GM23338 (cell line): ENCODE measurements around the gene NIT1. TPM values are rescaled to one million over a fixed set of nuclear protein-coding genes. Genes with fewer than 3 reads are reported as not detected.

Source experiments
- ATAC-seq: fragments of 200-7000 bp; cut with Tn5 transposase; 3 replicates; pipeline ENCODE4 v1.9.1; 2020
- DNase-seq: peaks from one replicate; pipeline ENCODE4 v3.0.0-alpha.2; 2015; ENCODE audit warnings: low spot score
- H2AFZ ChIP-seq: fragments of 200-600 bp; sonication (generic); 2 replicates; pipeline ENCODE4 v1.8.0; 2016; ENCODE audit warnings: antibody characterized with exemption, mild to moderate bottlenecking, moderate library complexity
- H3F3A ChIP-seq: fragments of 200-600 bp; sonication (generic); replicated peaks from 2 replicates; pipeline ENCODE4 v1.8.0; 2017; ENCODE audit warnings: antibody characterized with exemption, mixed run types, low read depth
- H3K27ac ChIP-seq: fragments of 200-600 bp; sonication (generic); 2 replicates; pipeline ENCODE4 v1.6.1; 2016; ENCODE audit warnings: low read depth
- H3K27me3 ChIP-seq: fragments of 200-600 bp; sonication (generic); 2 replicates; pipeline ENCODE4 v1.8.0; 2016; ENCODE audit warnings: mild to moderate bottlenecking, mixed run types, moderate library complexity; ENCODE audit not compliant: insufficient read depth
- H3K36me3 ChIP-seq: fragments of 200-600 bp; sonication (generic); 2 replicates; pipeline ENCODE4 v1.8.0; 2016; ENCODE audit warnings: mild to moderate bottlenecking; ENCODE audit not compliant: insufficient read depth
- H3K4me1 ChIP-seq: fragments of 200-600 bp; sonication (generic); 2 replicates; pipeline ENCODE4 v1.8.0; 2016; ENCODE audit warnings: mild to moderate bottlenecking, moderate library complexity; ENCODE audit not compliant: insufficient read depth
- H3K4me2 ChIP-seq: fragments of 200-600 bp; sonication (generic); 2 replicates; pipeline ENCODE4 v1.7.1; 2017; ENCODE audit warnings: mixed run types
- H3K4me3 ChIP-seq: fragments of 200-600 bp; sonication (generic); 2 replicates; pipeline ENCODE4 v1.6.1; 2016; ENCODE audit warnings: mixed run types
- H3K79me2 ChIP-seq: fragments of 200-600 bp; sonication (generic); replicated peaks from 2 replicates; pipeline ENCODE4 v1.8.0; 2017; ENCODE audit warnings: mild to moderate bottlenecking; ENCODE audit not compliant: insufficient read depth
- H3K9me2 ChIP-seq: fragments of 200-600 bp; sonication (generic); 2 replicates; pipeline ENCODE4 v1.8.0; 2017; ENCODE audit not compliant: insufficient read depth
- H4K20me1 ChIP-seq: fragments of 200-600 bp; sonication (generic); replicated peaks from 2 replicates; pipeline ENCODE4 v1.8.0; 2017; ENCODE audit warnings: mild to moderate bottlenecking; ENCODE audit not compliant: insufficient read depth
- H3K27ac Mint-ChIP-seq: 2 replicates; pipeline ENCODE4 v1.8.0; 2020; ENCODE audit warnings: inconsistent platforms, mild to moderate bottlenecking, moderate library complexity, mixed read lengths
- H3K27me3 Mint-ChIP-seq: 3 replicates; pipeline ENCODE4 v1.8.0; 2022; ENCODE audit warnings: low read depth, mild to moderate bottlenecking, moderate library complexity, mixed read lengths, inconsistent platforms; ENCODE audit not compliant: insufficient read depth, poor library complexity
- H3K36me3 Mint-ChIP-seq: 3 replicates; pipeline ENCODE4 v1.8.0; 2021; ENCODE audit warnings: low read depth, mild to moderate bottlenecking, inconsistent platforms, moderate library complexity, mixed read lengths
- H3K4me1 Mint-ChIP-seq: 3 replicates; pipeline ENCODE4 v1.8.0; 2020; ENCODE audit warnings: mild to moderate bottlenecking, inconsistent platforms, mixed read lengths
- H3K4me3 Mint-ChIP-seq: 3 replicates; pipeline ENCODE4 v1.8.0; 2021; ENCODE audit warnings: moderate library complexity, mild to moderate bottlenecking, inconsistent platforms, mixed read lengths
- H3K9me3 Mint-ChIP-seq: 3 replicates; pipeline ENCODE4 v1.8.0; 2020; ENCODE audit warnings: moderate library complexity, mild to moderate bottlenecking, inconsistent platforms, mixed read lengths
- CREB1 ChIP-seq: fragments of 250-450 bp; sonication (Bioruptor Pico); IDR thresholded peaks from 2 replicates; pipeline ENCODE4 v1.5.0; 2020; ENCODE audit warnings: low read depth, mild to moderate bottlenecking, moderate library complexity
- EZH2 ChIP-seq: fragments of 200-600 bp; sonication (generic); IDR thresholded peaks from one replicate; pipeline ENCODE4 v1.8.0; 2017; ENCODE audit warnings: antibody characterized with exemption, mild to moderate bottlenecking, low read depth; ENCODE audit not compliant: unreplicated experiment
- EZH2phosphoT487 ChIP-seq: fragments of 200-600 bp; sonication (generic); IDR thresholded peaks from one replicate; pipeline ENCODE4 v1.8.1; 2018; ENCODE audit warnings: antibody characterized with exemption; ENCODE audit not compliant: unreplicated experiment
- JUNB ChIP-seq: IDR thresholded peaks from one replicate; pipeline ENCODE4 v1.6.1; 2016; ENCODE audit warnings: antibody characterized with exemption; ENCODE audit not compliant: unreplicated experiment
- NANOG ChIP-seq: IDR thresholded peaks from 2 replicates; pipeline ENCODE4 v1.6.1; 2016; ENCODE audit warnings: antibody characterized with exemption, borderline replicate concordance
- POLR2AphosphoS5 ChIP-seq: IDR thresholded peaks from 2 replicates; pipeline ENCODE4 v1.6.1; 2016; ENCODE audit warnings: antibody characterized with exemption, low read depth
- STAT1 ChIP-seq: IDR thresholded peaks from one replicate; pipeline ENCODE4 v1.6.1; 2016; ENCODE audit warnings: antibody characterized with exemption; ENCODE audit not compliant: unreplicated experiment
- ZNF114 ChIP-seq: fragments of 250-450 bp; sonication (Bioruptor Pico); IDR thresholded peaks from 2 replicates; pipeline ENCODE4 v1.5.0; 2020; ENCODE audit warnings: mild to moderate bottlenecking, moderate library complexity
- ZNF331 ChIP-seq: fragments of 250-450 bp; sonication (Bioruptor Pico); IDR thresholded peaks from 2 replicates; pipeline ENCODE4 v1.5.0; 2020; ENCODE audit warnings: low read depth, mild to moderate bottlenecking, moderate library complexity
- polyA plus RNA-seq: library from polyadenylated mRNA; unstranded; fragments of >200 nt; fragmentation: Nextera tagmentation; extraction: Ambion mirVana; gene quantifications from 2 replicates; pipeline ENCODE4 v1.2.1, GENCODE V29; 2016
- total RNA-seq: library from RNA; depleted of rRNA; stranded (reverse); fragments of >200 nt; shearing (Covaris generic); gene quantifications from 2 replicates; pipeline ENCODE4 v1.2.3, GENCODE V29; 2014
- TF ChIP-seq, protein P1 (sequence below): IDR thresholded peaks from one replicate; pipeline ENCODE4 v1.6.1; 2018; ENCODE audit warnings: antibody characterized with exemption; ENCODE audit not compliant: unreplicated experiment
- TF ChIP-seq, protein P2 (sequence below): fragments of 250-450 bp; sonication (Bioruptor Pico); IDR thresholded peaks from 2 replicates; pipeline ENCODE4 v1.5.0; 2020; ENCODE audit warnings: mild to moderate bottlenecking, moderate library complexity
- TF ChIP-seq, protein P3 (sequence below): IDR thresholded peaks from 2 replicates; pipeline ENCODE4 v1.6.1; 2016; ENCODE audit warnings: antibody characterized with exemption
- TF ChIP-seq, protein P4 (sequence below), 2 experiments: fragments of 200-600 bp in 1 of 2; sonication (generic) in 1 of 2; conservative IDR thresholded peaks; 2 replicates each; pipeline versions ENCODE4 v1.5.1 to v1.6.1; 2016 to 2017; ENCODE audit warnings: antibody characterized with exemption in 2 of 2, low read depth in 2 of 2, mild to moderate bottlenecking in 2 of 2, moderate library complexity in 1 of 2

NIT1 gene
- total and polyA plus RNA-seq, 2 experiments from 2014 or later: 35.9 to 43.0 TPM

DNA sequence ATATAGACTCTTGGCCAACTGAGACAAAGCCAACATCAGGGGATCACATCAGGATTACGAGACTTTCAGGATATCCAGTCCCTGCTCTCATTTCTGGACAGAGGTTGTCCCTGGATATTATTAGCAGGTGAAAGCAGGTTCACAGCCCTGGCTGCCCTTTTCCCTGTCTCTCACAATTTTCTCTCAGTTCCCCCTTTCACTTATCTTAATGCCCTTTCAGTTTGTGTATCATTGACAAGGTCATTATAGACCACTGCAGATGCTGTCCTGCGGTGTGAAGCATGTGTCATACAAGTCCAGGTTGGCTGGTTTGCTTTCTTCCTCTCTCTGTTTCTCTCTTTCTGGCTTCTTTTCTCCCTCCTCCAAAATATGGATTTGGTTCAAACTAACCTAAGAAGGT lies 21.9 kb upstream of the NIT1 start:
- Histone ChIP-seq H2AFZ (no peak overlapping the region), H3K4me2 (no peak overlapping the region), H3K27me3 (no peaks in the 10 kb centered on the region), H4K20me1 (no peaks in the 10 kb centered on the region), H3K36me3 (no peaks in the 10 kb centered on the region; the same call in 1 of the 2 replicates), H3K4me1 (no peaks in the 10 kb centered on the region; the same call in 1 of the 2 replicates), H3K79me2 (no peaks in the 10 kb centered on the region), H3K4me3 (no peak overlapping the region), H3F3A (peaks cover 16% of the 10 kb centered on the region), H3K27ac (no peak overlapping the region), H3K9me2 (no peaks in the 10 kb centered on the region)
- Mint-ChIP-seq H3K27me3 (peaks cover 18% of the 10 kb centered on the region), H3K9me3 (peaks cover 3% of the 10 kb centered on the region; the same call in 1 of the 3 replicates), H3K4me3 (no peak overlapping the region), H3K27ac (no peak overlapping the region), H3K4me1 (peaks cover 7% of the 10 kb centered on the region; the same call in 1 of the 3 replicates), H3K36me3 (peaks cover 9% of the 10 kb centered on the region; the same call in 1 of the 3 replicates)
- DNase-seq (no peak), ATAC-seq (no peak)
- TF ChIP-seq, protein P1, sequence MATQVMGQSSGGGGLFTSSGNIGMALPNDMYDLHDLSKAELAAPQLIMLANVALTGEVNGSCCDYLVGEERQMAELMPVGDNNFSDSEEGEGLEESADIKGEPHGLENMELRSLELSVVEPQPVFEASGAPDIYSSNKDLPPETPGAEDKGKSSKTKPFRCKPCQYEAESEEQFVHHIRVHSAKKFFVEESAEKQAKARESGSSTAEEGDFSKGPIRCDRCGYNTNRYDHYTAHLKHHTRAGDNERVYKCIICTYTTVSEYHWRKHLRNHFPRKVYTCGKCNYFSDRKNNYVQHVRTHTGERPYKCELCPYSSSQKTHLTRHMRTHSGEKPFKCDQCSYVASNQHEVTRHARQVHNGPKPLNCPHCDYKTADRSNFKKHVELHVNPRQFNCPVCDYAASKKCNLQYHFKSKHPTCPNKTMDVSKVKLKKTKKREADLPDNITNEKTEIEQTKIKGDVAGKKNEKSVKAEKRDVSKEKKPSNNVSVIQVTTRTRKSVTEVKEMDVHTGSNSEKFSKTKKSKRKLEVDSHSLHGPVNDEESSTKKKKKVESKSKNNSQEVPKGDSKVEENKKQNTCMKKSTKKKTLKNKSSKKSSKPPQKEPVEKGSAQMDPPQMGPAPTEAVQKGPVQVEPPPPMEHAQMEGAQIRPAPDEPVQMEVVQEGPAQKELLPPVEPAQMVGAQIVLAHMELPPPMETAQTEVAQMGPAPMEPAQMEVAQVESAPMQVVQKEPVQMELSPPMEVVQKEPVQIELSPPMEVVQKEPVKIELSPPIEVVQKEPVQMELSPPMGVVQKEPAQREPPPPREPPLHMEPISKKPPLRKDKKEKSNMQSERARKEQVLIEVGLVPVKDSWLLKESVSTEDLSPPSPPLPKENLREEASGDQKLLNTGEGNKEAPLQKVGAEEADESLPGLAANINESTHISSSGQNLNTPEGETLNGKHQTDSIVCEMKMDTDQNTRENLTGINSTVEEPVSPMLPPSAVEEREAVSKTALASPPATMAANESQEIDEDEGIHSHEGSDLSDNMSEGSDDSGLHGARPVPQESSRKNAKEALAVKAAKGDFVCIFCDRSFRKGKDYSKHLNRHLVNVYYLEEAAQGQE: no peak
- TF ChIP-seq JUNB: no peak
- TF ChIP-seq, protein P2, sequence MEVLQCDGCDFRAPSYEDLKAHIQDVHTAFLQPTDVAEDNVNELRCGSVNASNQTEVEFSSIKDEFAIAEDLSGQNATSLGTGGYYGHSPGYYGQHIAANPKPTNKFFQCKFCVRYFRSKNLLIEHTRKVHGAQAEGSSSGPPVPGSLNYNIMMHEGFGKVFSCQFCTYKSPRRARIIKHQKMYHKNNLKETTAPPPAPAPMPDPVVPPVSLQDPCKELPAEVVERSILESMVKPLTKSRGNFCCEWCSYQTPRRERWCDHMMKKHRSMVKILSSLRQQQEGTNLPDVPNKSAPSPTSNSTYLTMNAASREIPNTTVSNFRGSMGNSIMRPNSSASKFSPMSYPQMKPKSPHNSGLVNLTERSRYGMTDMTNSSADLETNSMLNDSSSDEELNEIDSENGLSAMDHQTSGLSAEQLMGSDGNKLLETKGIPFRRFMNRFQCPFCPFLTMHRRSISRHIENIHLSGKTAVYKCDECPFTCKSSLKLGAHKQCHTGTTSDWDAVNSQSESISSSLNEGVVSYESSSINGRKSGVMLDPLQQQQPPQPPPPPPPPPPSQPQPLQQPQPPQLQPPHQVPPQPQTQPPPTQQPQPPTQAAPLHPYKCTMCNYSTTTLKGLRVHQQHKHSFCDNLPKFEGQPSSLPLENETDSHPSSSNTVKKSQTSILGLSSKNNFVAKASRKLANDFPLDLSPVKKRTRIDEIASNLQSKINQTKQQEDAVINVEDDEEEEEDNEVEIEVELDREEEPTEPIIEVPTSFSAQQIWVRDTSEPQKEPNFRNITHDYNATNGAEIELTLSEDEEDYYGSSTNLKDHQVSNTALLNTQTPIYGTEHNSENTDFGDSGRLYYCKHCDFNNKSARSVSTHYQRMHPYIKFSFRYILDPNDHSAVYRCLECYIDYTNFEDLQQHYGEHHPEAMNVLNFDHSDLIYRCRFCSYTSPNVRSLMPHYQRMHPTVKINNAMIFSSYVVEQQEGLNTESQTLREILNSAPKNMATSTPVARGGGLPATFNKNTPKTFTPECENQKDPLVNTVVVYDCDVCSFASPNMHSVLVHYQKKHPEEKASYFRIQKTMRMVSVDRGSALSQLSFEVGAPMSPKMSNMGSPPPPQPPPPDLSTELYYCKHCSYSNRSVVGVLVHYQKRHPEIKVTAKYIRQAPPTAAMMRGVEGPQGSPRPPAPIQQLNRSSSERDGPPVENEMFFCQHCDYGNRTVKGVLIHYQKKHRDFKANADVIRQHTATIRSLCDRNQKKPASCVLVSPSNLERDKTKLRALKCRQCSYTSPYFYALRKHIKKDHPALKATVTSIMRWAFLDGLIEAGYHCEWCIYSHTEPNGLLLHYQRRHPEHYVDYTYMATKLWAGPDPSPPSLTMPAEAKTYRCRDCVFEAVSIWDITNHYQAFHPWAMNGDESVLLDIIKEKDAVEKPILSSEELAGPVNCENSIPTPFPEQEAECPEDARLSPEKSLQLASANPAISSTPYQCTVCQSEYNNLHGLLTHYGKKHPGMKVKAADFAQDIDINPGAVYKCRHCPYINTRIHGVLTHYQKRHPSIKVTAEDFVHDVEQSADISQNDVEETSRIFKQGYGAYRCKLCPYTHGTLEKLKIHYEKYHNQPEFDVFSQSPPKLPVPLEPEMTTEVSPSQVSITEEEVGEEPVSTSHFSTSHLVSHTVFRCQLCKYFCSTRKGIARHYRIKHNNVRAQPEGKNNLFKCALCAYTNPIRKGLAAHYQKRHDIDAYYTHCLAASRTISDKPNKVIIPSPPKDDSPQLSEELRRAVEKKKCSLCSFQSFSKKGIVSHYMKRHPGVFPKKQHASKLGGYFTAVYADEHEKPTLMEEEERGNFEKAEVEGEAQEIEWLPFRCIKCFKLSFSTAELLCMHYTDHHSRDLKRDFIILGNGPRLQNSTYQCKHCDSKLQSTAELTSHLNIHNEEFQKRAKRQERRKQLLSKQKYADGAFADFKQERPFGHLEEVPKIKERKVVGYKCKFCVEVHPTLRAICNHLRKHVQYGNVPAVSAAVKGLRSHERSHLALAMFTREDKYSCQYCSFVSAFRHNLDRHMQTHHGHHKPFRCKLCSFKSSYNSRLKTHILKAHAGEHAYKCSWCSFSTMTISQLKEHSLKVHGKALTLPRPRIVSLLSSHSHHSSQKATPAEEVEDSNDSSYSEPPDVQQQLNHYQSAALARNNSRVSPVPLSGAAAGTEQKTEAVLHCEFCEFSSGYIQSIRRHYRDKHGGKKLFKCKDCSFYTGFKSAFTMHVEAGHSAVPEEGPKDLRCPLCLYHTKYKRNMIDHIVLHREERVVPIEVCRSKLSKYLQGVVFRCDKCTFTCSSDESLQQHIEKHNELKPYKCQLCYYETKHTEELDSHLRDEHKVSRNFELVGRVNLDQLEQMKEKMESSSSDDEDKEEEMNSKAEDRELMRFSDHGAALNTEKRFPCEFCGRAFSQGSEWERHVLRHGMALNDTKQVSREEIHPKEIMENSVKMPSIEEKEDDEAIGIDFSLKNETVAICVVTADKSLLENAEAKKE: no peak
- no peak for TF ChIP-seq STAT1
- TF ChIP-seq CREB1 (CRISPR knock-in tag): no peak
- TF ChIP-seq EZH2: no peak
- TF ChIP-seq, protein P3, sequence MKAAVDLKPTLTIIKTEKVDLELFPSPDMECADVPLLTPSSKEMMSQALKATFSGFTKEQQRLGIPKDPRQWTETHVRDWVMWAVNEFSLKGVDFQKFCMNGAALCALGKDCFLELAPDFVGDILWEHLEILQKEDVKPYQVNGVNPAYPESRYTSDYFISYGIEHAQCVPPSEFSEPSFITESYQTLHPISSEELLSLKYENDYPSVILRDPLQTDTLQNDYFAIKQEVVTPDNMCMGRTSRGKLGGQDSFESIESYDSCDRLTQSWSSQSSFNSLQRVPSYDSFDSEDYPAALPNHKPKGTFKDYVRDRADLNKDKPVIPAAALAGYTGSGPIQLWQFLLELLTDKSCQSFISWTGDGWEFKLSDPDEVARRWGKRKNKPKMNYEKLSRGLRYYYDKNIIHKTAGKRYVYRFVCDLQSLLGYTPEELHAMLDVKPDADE: no peak
- no peak for TF ChIP-seq NANOG
- TF ChIP-seq ZNF114 (CRISPR knock-in tag): no peak
- no peak for TF ChIP-seq ZNF331
- TF ChIP-seq, protein P4, sequence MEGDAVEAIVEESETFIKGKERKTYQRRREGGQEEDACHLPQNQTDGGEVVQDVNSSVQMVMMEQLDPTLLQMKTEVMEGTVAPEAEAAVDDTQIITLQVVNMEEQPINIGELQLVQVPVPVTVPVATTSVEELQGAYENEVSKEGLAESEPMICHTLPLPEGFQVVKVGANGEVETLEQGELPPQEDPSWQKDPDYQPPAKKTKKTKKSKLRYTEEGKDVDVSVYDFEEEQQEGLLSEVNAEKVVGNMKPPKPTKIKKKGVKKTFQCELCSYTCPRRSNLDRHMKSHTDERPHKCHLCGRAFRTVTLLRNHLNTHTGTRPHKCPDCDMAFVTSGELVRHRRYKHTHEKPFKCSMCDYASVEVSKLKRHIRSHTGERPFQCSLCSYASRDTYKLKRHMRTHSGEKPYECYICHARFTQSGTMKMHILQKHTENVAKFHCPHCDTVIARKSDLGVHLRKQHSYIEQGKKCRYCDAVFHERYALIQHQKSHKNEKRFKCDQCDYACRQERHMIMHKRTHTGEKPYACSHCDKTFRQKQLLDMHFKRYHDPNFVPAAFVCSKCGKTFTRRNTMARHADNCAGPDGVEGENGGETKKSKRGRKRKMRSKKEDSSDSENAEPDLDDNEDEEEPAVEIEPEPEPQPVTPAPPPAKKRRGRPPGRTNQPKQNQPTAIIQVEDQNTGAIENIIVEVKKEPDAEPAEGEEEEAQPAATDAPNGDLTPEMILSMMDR (conservative IDR thresholded peaks at IDR 0.05; ENCODE audit: low read depth in 2 of 2): no peak
- no peak for TF ChIP-seq POLR2AphosphoS5
- TF ChIP-seq EZH2phosphoT487: no peak
